Mesendoderm (in vitro differentiated cells): ENCODE data around the gene LONRF3.

Experiments used
- DNase-seq: peaks from one replicate; pipeline ENCODE4 v3.0.0; 2013
- H2AK5ac ChIP-seq: 2 replicates; pipeline ENCODE4 v1.6.1; 2013; ENCODE audit warnings: low read length, inconsistent platforms
- H2BK120ac ChIP-seq: 2 replicates; pipeline ENCODE4 v1.6.1; 2013; ENCODE audit warnings: low read depth, mild to moderate bottlenecking, low read length, moderate library complexity, mixed read lengths
- H2BK15ac ChIP-seq: replicated peaks from 2 replicates; pipeline ENCODE4 v1.6.1; 2013; ENCODE audit warnings: low read depth, mild to moderate bottlenecking, moderate library complexity
- H2BK5ac ChIP-seq: 2 replicates; pipeline ENCODE4 v1.6.1; 2013; ENCODE audit warnings: low read length, inconsistent platforms
- H3K18ac ChIP-seq: 2 replicates; pipeline ENCODE4 v1.6.1; 2013; ENCODE audit warnings: mild to moderate bottlenecking, low read length, mixed read lengths
- H3K23ac ChIP-seq: one replicate; pipeline ENCODE4 v1.6.1; 2013; ENCODE audit warnings: low read length
- H3K27ac ChIP-seq: 2 replicates; pipeline ENCODE4 v1.5.1; 2013; ENCODE audit warnings: low read depth, mild to moderate bottlenecking, inconsistent platforms, low read length, moderate library complexity
- H3K27me3 ChIP-seq: 2 replicates; pipeline ENCODE4 v1.6.1; 2013; ENCODE audit warnings: low read length, control low read depth, mild to moderate bottlenecking, inconsistent platforms; ENCODE audit not compliant: insufficient read depth, poor library complexity
- H3K36me3 ChIP-seq: 2 replicates; pipeline ENCODE4 v1.6.1; 2013; ENCODE audit warnings: low read length, inconsistent platforms; ENCODE audit not compliant: control insufficient read depth, insufficient read depth
- H3K4ac ChIP-seq: one replicate; pipeline ENCODE4 v1.6.1; 2013; ENCODE audit warnings: low read depth, mild to moderate bottlenecking, low read length, moderate library complexity
- H3K4me1 ChIP-seq: 2 replicates; pipeline ENCODE4 v1.6.1; 2013; ENCODE audit warnings: low read depth, low read length, inconsistent platforms; ENCODE audit not compliant: control insufficient read depth
- H3K4me2 ChIP-seq: 2 replicates; pipeline ENCODE4 v1.6.1; 2013; ENCODE audit warnings: low read length
- H3K4me3 ChIP-seq: 2 replicates; pipeline ENCODE4 v1.5.1; 2013; ENCODE audit warnings: mild to moderate bottlenecking, low read length
- H3K56ac ChIP-seq: one replicate; pipeline ENCODE4 v1.6.1; 2013; ENCODE audit warnings: low read length
- H3K79me1 ChIP-seq: 2 replicates; pipeline ENCODE4 v1.6.1; 2013; ENCODE audit warnings: low read length, inconsistent platforms
- H3K79me2 ChIP-seq: 2 replicates; pipeline ENCODE4 v1.6.1; 2013; ENCODE audit warnings: mild to moderate bottlenecking, low read length; ENCODE audit not compliant: control insufficient read depth, insufficient read depth
- H3K9ac ChIP-seq: 2 replicates; pipeline ENCODE4 v1.6.1; 2013; ENCODE audit warnings: low read length, inconsistent platforms
- H4K5ac ChIP-seq: one replicate; pipeline ENCODE4 v1.6.1; 2013; ENCODE audit warnings: low read length
- H4K8ac ChIP-seq: one replicate; pipeline ENCODE4 v1.6.1; 2013; ENCODE audit warnings: low read depth, mild to moderate bottlenecking, control low read depth, low read length, moderate library complexity
- WGBS: extraction: QIAGEN DNeasy Blood & Tissue Kit; methylation state at CpG from one replicate; pipeline ENCODE4 v1.1.7; 2013; ENCODE audit warnings: low lambda C conversion rate, missing lambda C conversion rate; ENCODE audit not compliant: insufficient coverage; ENCODE audit errors: extremely low coverage; 5-methylcytosine and 5-hydroxymethylcytosine counted together

Gene LONRF3

GRCh38 chrX:118945921-118946320 lies 28.5 kb upstream of the LONRF3 start:
- no peaks in the 10 kb centered on the region for H3K27me3 ChIP-seq

GRCh38 chrX:118948270-118948669 lies 26.1 kb upstream of the LONRF3 start:
- no peak overlapping the region for H4K5ac ChIP-seq
- H2BK15ac ChIP-seq, result no peak overlapping the region
- no peak overlapping the region for H3K56ac ChIP-seq
- no peak overlapping the region for H3K4ac ChIP-seq
- no peaks in the 10 kb centered on the region for H3K79me2 ChIP-seq
- H3K4me3 ChIP-seq, result no peak overlapping the region
- H3K4me2 ChIP-seq, result no peak overlapping the region
- H3K18ac ChIP-seq, result no peak overlapping the region
- no peak overlapping the region for H2BK5ac ChIP-seq
- no CpG with 5 or more reads among the region's 1 CpG for WGBS
- H3K9ac ChIP-seq, result no peak overlapping the region
- no peaks in the 10 kb centered on the region for H3K4me1 ChIP-seq
- no peak for DNase-seq
- H3K79me1 ChIP-seq, result no peaks in the 10 kb centered on the region
- H4K8ac ChIP-seq, result no peak overlapping the region
- no peak overlapping the region for H3K27ac ChIP-seq
- H2AK5ac ChIP-seq, result no peak overlapping the region
- H3K27me3 ChIP-seq, result no peaks in the 10 kb centered on the region
- no peak overlapping the region for H3K23ac ChIP-seq
- H2BK120ac ChIP-seq, result no peak overlapping the region
- H3K36me3 ChIP-seq, result no peaks in the 10 kb centered on the region

More at GRCh38 chrX:118945921-118946320, 28.5 kb upstream of the LONRF3 start:
- no peak overlapping the region for H3K56ac ChIP-seq
- H3K4me1 ChIP-seq, result no peaks in the 10 kb centered on the region
- no peak overlapping the region for H3K23ac ChIP-seq
- no peak overlapping the region for H3K4me2 ChIP-seq
- H2AK5ac ChIP-seq, result no peak overlapping the region
- no peaks in the 10 kb centered on the region for H3K79me2 ChIP-seq
- H3K9ac ChIP-seq, result no peak overlapping the region
- H2BK15ac ChIP-seq, result no peak overlapping the region
- H2BK120ac ChIP-seq, result no peak overlapping the region
- no peak overlapping the region for H3K27ac ChIP-seq
- H3K36me3 ChIP-seq, result no peaks in the 10 kb centered on the region
- no peak overlapping the region for H4K8ac ChIP-seq
- H4K5ac ChIP-seq, result no peak overlapping the region
- H3K18ac ChIP-seq, result no peak overlapping the region
- H3K79me1 ChIP-seq, result no peaks in the 10 kb centered on the region
- no peak overlapping the region for H3K4me3 ChIP-seq
- WGBS, result no CpG with 5 or more reads among the region's 2 CpGs
- DNase-seq, result no peak
- H2BK5ac ChIP-seq, result no peak overlapping the region
- no peak overlapping the region for H3K4ac ChIP-seq

- no CpG with 5 or more reads among the region's 4 CpGs for WGBS
- Histone ChIP-seq H4K5ac (no peak overlapping the region), H3K27ac (no peak overlapping the region), H3K79me1 (no peaks in the 10 kb centered on the region), H3K56ac (no peak overlapping the region), H4K8ac (no peak overlapping the region), H3K18ac (no peak overlapping the region), H3K4me1 (no peaks in the 10 kb centered on the region), H3K9ac (no peak overlapping the region), H3K27me3 (no peaks in the 10 kb centered on the region), H2BK5ac (no peak overlapping the region), H3K4me3 (no peak overlapping the region), H3K23ac (no peak overlapping the region), H2AK5ac (no peak overlapping the region), H2BK15ac (no peak overlapping the region), H3K36me3 (no peaks in the 10 kb centered on the region), H3K4ac (no peak overlapping the region), H3K4me2 (no peak overlapping the region), H3K79me2 (no peaks in the 10 kb centered on the region), H2BK120ac (no peak overlapping the region)
- no peak for DNase-seq
Measured at GRCh38 chrX:118961866-118962560, 12.4 kb upstream of the LONRF3 start.

GRCh38 chrX:118963159-118963558 lies 11.3 kb upstream of the LONRF3 start:
- no peak overlapping the region for H3K23ac ChIP-seq
- no peak overlapping the region for H2AK5ac ChIP-seq
- H3K36me3 ChIP-seq, result no peaks in the 10 kb centered on the region
- H3K4ac ChIP-seq, result no peak overlapping the region
- H4K8ac ChIP-seq, result no peak overlapping the region
- no peak overlapping the region for H2BK120ac ChIP-seq
- no peak overlapping the region for H3K9ac ChIP-seq
- H2BK15ac ChIP-seq, result no peak overlapping the region
- H3K79me1 ChIP-seq, result no peaks in the 10 kb centered on the region
- no peak overlapping the region for H3K4me2 ChIP-seq
- no peak overlapping the region for H3K56ac ChIP-seq
- no peak overlapping the region for H3K27ac ChIP-seq
- no peak for DNase-seq
- no peak overlapping the region for H2BK5ac ChIP-seq
- no peak overlapping the region for H3K4me3 ChIP-seq
- no peak overlapping the region for H4K5ac ChIP-seq
- no CpG with 5 or more reads among the region's 2 CpGs for WGBS
- no peaks in the 10 kb centered on the region for H3K79me2 ChIP-seq
- H3K27me3 ChIP-seq, result no peaks in the 10 kb centered on the region
- H3K4me1 ChIP-seq, result no peaks in the 10 kb centered on the region
- no peak overlapping the region for H3K18ac ChIP-seq

GRCh38 chrX:118964252-118964651 lies 10.2 kb upstream of the LONRF3 start:
- Histone ChIP-seq H3K36me3 (no peaks in the 10 kb centered on the region), H3K27ac (no peak overlapping the region), H3K18ac (no peak overlapping the region), H3K4me1 (no peaks in the 10 kb centered on the region), H3K4ac (no peak overlapping the region), H3K79me2 (no peaks in the 10 kb centered on the region), H2BK5ac (no peak overlapping the region), H2BK120ac (no peak overlapping the region), H3K79me1 (no peaks in the 10 kb centered on the region), H3K23ac (no peak overlapping the region), H3K9ac (no peak overlapping the region), H3K4me2 (no peak overlapping the region), H2BK15ac (no peak overlapping the region), H3K56ac (no peak overlapping the region), H3K27me3 (peaks cover 2% of the 10 kb centered on the region), H4K5ac (no peak overlapping the region), H4K8ac (no peak overlapping the region), H2AK5ac (no peak overlapping the region), H3K4me3 (no peak overlapping the region)
- no CpG with 5 or more reads among the region's 2 CpGs for WGBS
- DNase-seq, result no peak

- Histone ChIP-seq H2BK15ac (no peak overlapping the region), H4K8ac (no peak overlapping the region), H2BK120ac (no peak overlapping the region), H2BK5ac (no peak overlapping the region), H3K79me1 (no peaks in the 10 kb centered on the region), H2AK5ac (no peak overlapping the region), H3K27me3 (peaks cover 2% of the 10 kb centered on the region), H3K4me2 (no peak overlapping the region), H3K56ac (no peak overlapping the region), H3K4me1 (no peaks in the 10 kb centered on the region), H3K36me3 (no peaks in the 10 kb centered on the region), H3K4me3 (no peak overlapping the region), H4K5ac (no peak overlapping the region), H3K9ac (no peak overlapping the region), H3K27ac (no peak overlapping the region), H3K4ac (no peak overlapping the region), H3K79me2 (no peaks in the 10 kb centered on the region), H3K23ac (no peak overlapping the region), H3K18ac (no peak overlapping the region)
- DNase-seq, result no peak
- WGBS, result no CpG with 5 or more reads among the region's 4 CpGs
Measured at GRCh38 chrX:118965395-118965794, 9.0 kb upstream of the LONRF3 start.
